GM12878 (cell line): ENCODE results near the gene IGF1R. TPM values are rescaled to one million over a fixed set of nuclear protein-coding genes. Genes with fewer than 3 reads are reported as not detected.

ENCODE experiments used
- ATAC-seq: fragments of 200-7000 bp; cut with Tn5 transposase; 3 replicates; pipeline ENCODE4 v1.9.1; 2020; ENCODE audit warnings: mild to moderate bottlenecking, moderate library complexity
- BruUV-seq: library from RNA; stranded (reverse); fragments of 400-500 nt; replicated peaks from 2 replicates; lab custom pipeline; 2021; lab: Mats Ljungman, UMichigan
- CTCF ChIA-PET: fragments of 300-600 bp; sonication (Branson Sonifier 250); formaldehyde crosslinking; extraction: SDS; loops from one replicate; lab custom pipeline; 2021; ENCODE audit warnings: inconsistent platforms; lab: Yijun Ruan, JAX
- POLR2A ChIA-PET: fragments of 350-600 bp; formaldehyde crosslinking; extraction: SDS; loops from one replicate; lab custom pipeline; 2021; ENCODE audit warnings: inconsistent platforms; lab: Charles Lee
- RAD21 ChIA-PET: fragments of 300-600 bp; sonication (Branson Sonifier 250); formaldehyde crosslinking; loops from one replicate; lab custom pipeline; 2023; ENCODE audit warnings: antibody characterized with exemption; ENCODE audit not compliant: unreplicated experiment; lab: Charles Lee
- SMC1A ChIA-PET: fragments of 300-600 bp; sonication (Branson Sonifier 250); formaldehyde crosslinking; loops from one replicate; lab custom pipeline; 2023; ENCODE audit not compliant: unreplicated experiment, uncharacterized antibody; lab: Charles Lee
- DNase-seq: peaks from one replicate; pipeline ENCODE4 v3.0.0-alpha.2; 2011; ENCODE audit warnings: low read depth, low spot score
- FAIRE-seq: peaks from 3 replicates; lab custom pipeline; 2011; peaks lifted over from hg19 to GRCh38; lab: Jason Lieb, UNC
- H2AFZ ChIP-seq: 2 replicates; pipeline ENCODE4 v1.6.0; 2011; ENCODE audit warnings: low read depth, low read length, control low read depth; ENCODE audit not compliant: control insufficient read depth
- H3K27ac ChIP-seq: 2 replicates; pipeline ENCODE4 v1.5.1; 2011; ENCODE audit warnings: control low read depth; ENCODE audit not compliant: control insufficient read depth, insufficient read depth
- H3K27me3 ChIP-seq, 2 experiments: replicated peaks in 1 of 2; 2 replicates each; pipeline versions ENCODE4 v1.6.0 to v1.6.1; 2011; ENCODE audit warnings: low read length in 1 of 2; ENCODE audit not compliant: control insufficient read depth in 2 of 2, insufficient read depth in 2 of 2
- H3K36me3 ChIP-seq, 2 experiments: 2 replicates each; pipeline ENCODE4 v1.5.1; 2011; ENCODE audit warnings: low read length in 1 of 2; ENCODE audit not compliant: control insufficient read depth in 2 of 2, insufficient read depth in 2 of 2
- H3K4me1 ChIP-seq: 2 replicates; pipeline ENCODE4 v1.6.1; 2011; ENCODE audit warnings: mild to moderate bottlenecking, low read length, moderate library complexity, mixed read lengths; ENCODE audit not compliant: control insufficient read depth, insufficient read depth
- H3K4me2 ChIP-seq: 2 replicates; pipeline ENCODE4 v1.6.0; 2011; ENCODE audit warnings: control low read depth; ENCODE audit not compliant: control insufficient read depth, insufficient read depth
- H3K4me3 ChIP-seq: fragments of 200-600 bp; sonication (generic); 2 replicates; pipeline ENCODE4 v1.5.1; 2016
- H3K79me2 ChIP-seq: 2 replicates; pipeline ENCODE4 v1.6.0; 2011; ENCODE audit warnings: low read length; ENCODE audit not compliant: control insufficient read depth, insufficient read depth
- H3K9ac ChIP-seq: 2 replicates; pipeline ENCODE4 v1.8.0; 2011; ENCODE audit warnings: low read length, control low read depth, mixed read lengths; ENCODE audit not compliant: control insufficient read depth, insufficient read depth
- H3K9me3 ChIP-seq: replicated peaks from 3 replicates; pipeline ENCODE4 v1.5.1; 2011; ENCODE audit warnings: mild to moderate bottlenecking, low read length; ENCODE audit not compliant: control insufficient read depth, insufficient read depth
- H4K20me1 ChIP-seq: 2 replicates; pipeline ENCODE4 v1.6.0; 2011; ENCODE audit not compliant: control insufficient read depth, insufficient read depth
- BHLHE40 ChIP-seq, 2 experiments: fragments of 450-650 bp in 1 of 2; IDR thresholded peaks; 2 replicates each; pipeline ENCODE4 v1.6.1; 2011 to 2017; ENCODE audit warnings: low read depth in 2 of 2, borderline replicate concordance in 1 of 2, improper control_type of control experiment in 1 of 2, low read length in 1 of 2, mild to moderate bottlenecking in 1 of 2
- E4F1 ChIP-seq: fragments of 450-650 bp; IDR thresholded peaks from 2 replicates; pipeline ENCODE4 v1.6.1; 2018; ENCODE audit warnings: borderline replicate concordance, mild to moderate bottlenecking; ENCODE audit not compliant: partially characterized antibody
- EP300 ChIP-seq, 2 experiments: fragments of 150-350 bp in 1 of 2; IDR thresholded peaks; 2 replicates each; pipeline ENCODE4 v1.6.1; 2011 to 2012; ENCODE audit warnings: low read depth in 2 of 2, low read length in 2 of 2, borderline replicate concordance in 1 of 2, improper control_type of control experiment in 1 of 2, inconsistent platforms in 1 of 2; ENCODE audit not compliant: control insufficient read depth in 1 of 2
- HCFC1 ChIP-seq: fragments of 150-350 bp; IDR thresholded peaks from 2 replicates; pipeline ENCODE4 v1.6.1; 2014; ENCODE audit warnings: low read length
- PAX5 ChIP-seq: IDR thresholded peaks from 2 replicates; pipeline ENCODE4 v1.6.1; 2011; ENCODE audit warnings: low read depth, low read length, borderline replicate concordance
- PBX3 ChIP-seq: IDR thresholded peaks from 2 replicates; pipeline ENCODE4 v1.6.1; 2011; ENCODE audit warnings: mild to moderate bottlenecking, low read depth, low read length, moderate library complexity; ENCODE audit not compliant: insufficient replicate concordance
- STAT1 ChIP-seq: fragments of 450-650 bp; conservative IDR thresholded peaks from 2 replicates; pipeline ENCODE4 v1.6.1; 2014; ENCODE audit warnings: antibody characterized with exemption, mild to moderate bottlenecking
- WGBS: methylation state at CpG from one replicate; pipeline ENCODE4 v1.1.6; 2016; ENCODE audit warnings: low lambda C conversion rate; ENCODE audit not compliant: insufficient replicate concordance, insufficient coverage; ENCODE audit errors: missing lambda C conversion rate; 5-methylcytosine and 5-hydroxymethylcytosine counted together
- in situ Hi-C: fragments of 300-500 bp; cut with MboI; formaldehyde crosslinking; loops from 9 replicates; pipeline ENCODE4 v1.14.3; 2018; ENCODE audit warnings: mixed read lengths
- intact Hi-C: fragments of 100-400 bp; cut with micrococcal nuclease; formaldehyde crosslinking; loops from one replicate; pipeline ENCODE4 v1.14.2; 2022; ENCODE audit not compliant: unreplicated experiment
- polyA plus RNA-seq, 11 experiments: library from polyadenylated mRNA; depleted of rRNA in 4 of 11; unstranded in 6 of 11; stranded (reverse) in 5 of 11; fragments of >200 nt; fragmentation: Nextera tagmentation in 4 of 11; fragmentation: Illumina TruSeq in 1 of 11; extraction: Ambion mirVana in 4 of 11; extraction: Trizol in 1 of 11; gene quantifications; 1 replicate in 1 of 11; 2 replicates in 10 of 11; pipeline versions ENCODE4 v1.2.1 to v1.2.3, GENCODE V29; 2011 to 2016; ENCODE audit warnings: inconsistent platforms in 2 of 11, missing spikeins in 2 of 11, low read depth in 1 of 11
- total RNA-seq, 4 experiments: library from RNA; depleted of rRNA in 3 of 4; stranded (reverse); fragments of >200 nt in 3 of 4; fragmentation: Illumina TruSeq in 1 of 4; extraction: Trizol in 1 of 4; gene quantifications; 2 replicates each; pipeline versions ENCODE4 v1.2.1 to v1.2.3, GENCODE V29; 2013 to 2021

IGF1R gene
- total and polyA plus RNA-seq, 10 of the 15 experiments (the other 5 are each of a cell fraction or from before 2014, with no cell fraction given), result 0.03 to 2.7 (median 0.66) TPM

- TF ChIP-seq PAX5 (no peak), PBX3 (no peak), BHLHE40 (IDR thresholded peaks at IDR 0.05; ENCODE audit: borderline replicate concordance in 1 of 2, low read depth in 2 of 2, low read length in 1 of 2) (no peak), EP300 (IDR thresholded peaks at IDR 0.05; ENCODE audit: borderline replicate concordance in 1 of 2, control insufficient read depth in 1 of 2, low read depth in 2 of 2, low read length in 2 of 2) (no peak), STAT1 (no peak), HCFC1 (no peak)
These were observed 98.2 kb downstream of the IGF1R start (continued) for GRCh38 chr15:98746375-98747155.

- CTCF ChIA-PET, result interaction anchor here (0.6 to 1.0 kb wide), 2 partner anchors 130 to 233 kb away, joined by 4 read pairs; no protein-coding TSS in a partner anchor
These were observed 103.4 kb downstream of the IGF1R start for GRCh38 chr15:98751767-98752166.

More at GRCh38 chr15:98751767-98752166, 103.4 kb downstream of the IGF1R start:
- WGBS, result 24% methylated on average over 4 of the region's 4 CpGs
- ChIA-PET SMC1A (no interaction called here), RAD21 (no interaction called here), POLR2A (no interaction called here)
- no peak for TF ChIP-seq E4F1
- H4K20me1 ChIP-seq, result no peaks in the 10 kb centered on the region
- no peaks in the 10 kb centered on the region for H3K9me3 ChIP-seq
- ATAC-seq (no peak), DNase-seq (no peak), FAIRE-seq (no peak)
- no peaks in the 10 kb centered on the region for H3K27me3 ChIP-seq
- no peaks in the 10 kb centered on the region for H3K36me3 ChIP-seq
- H3K79me2 ChIP-seq, result no peaks in the 10 kb centered on the region
- H3K4me1 ChIP-seq, result no peaks in the 10 kb centered on the region
- no peak overlapping the region for H3K9ac ChIP-seq
- no peak overlapping the region for H3K27ac ChIP-seq
- intact Hi-C loops, result no loop called here
- in situ Hi-C loops, result no loop called here
- no peak overlapping the region for H2AFZ ChIP-seq
- no TSS peak for BruUV-seq
- H3K4me3 ChIP-seq, result no peak overlapping the region
- H3K4me2 ChIP-seq, result no peak overlapping the region
